ENCODE measurements around the gene WASF2.
"Not testable (repeated sequence)": the region's sequence is repeated elsewhere in the genome, so short reads cannot be mapped to it uniquely, and the experiment has no call there.

Gene WASF2

GRCh38 chr1:27458521-27458920, 31.4 kb downstream of the WASF2 start:
- DNase-seq; H3K9me3 ChIP-seq (ENCODE audit: control insufficient read depth, low read length); H3K27me3 ChIP-seq (replicated peaks; ENCODE audit: control insufficient read depth, insufficient read depth, low read length, poor library complexity, severe bottlenecking); H3K36me3 ChIP-seq (ENCODE audit: control insufficient read depth, insufficient read depth, low read length); H3K4me3 ChIP-seq (ENCODE audit: insufficient read depth, low read depth, low read length, poor library complexity, severe bottlenecking); H3K27ac ChIP-seq (ENCODE audit: insufficient read depth, low read length, poor library complexity, severe bottlenecking): not testable (repeated sequence)
- H3K4me1 ChIP-seq (ENCODE audit: control insufficient read depth, insufficient read depth, low read length, poor library complexity, severe bottlenecking), result peaks cover 24% of the 10 kb centered on the region

- DNase-seq, result peak in 1 of 3 donors; percentile 1
- no peaks in the 10 kb centered on the region for H3K9me3 ChIP-seq (ENCODE audit: control insufficient read depth, low read length)
- peak overlapping the region; percentile 56 for H3K27ac ChIP-seq (ENCODE audit: insufficient read depth, low read length, poor library complexity, severe bottlenecking)
- no peak overlapping the region for H3K4me3 ChIP-seq (ENCODE audit: insufficient read depth, low read depth, low read length, poor library complexity, severe bottlenecking)
- H3K27me3 ChIP-seq (replicated peaks; ENCODE audit: control insufficient read depth, insufficient read depth, low read length, poor library complexity, severe bottlenecking), result no peaks in the 10 kb centered on the region
- H3K36me3 ChIP-seq (ENCODE audit: control insufficient read depth, insufficient read depth, low read length), result no peaks in the 10 kb centered on the region
- peaks cover 23% of the 10 kb centered on the region for H3K4me1 ChIP-seq (ENCODE audit: control insufficient read depth, insufficient read depth, low read length, poor library complexity, severe bottlenecking)
Measured at GRCh38 chr1:27455139-27455811, 34.7 kb downstream of the WASF2 start.

GRCh38 chr1:27454610-27455009, 35.4 kb downstream of the WASF2 start:
- peaks cover 18% of the 10 kb centered on the region for H3K4me1 ChIP-seq (ENCODE audit: control insufficient read depth, insufficient read depth, low read length, poor library complexity, severe bottlenecking)
- H3K27me3 ChIP-seq (replicated peaks; ENCODE audit: control insufficient read depth, insufficient read depth, low read length, poor library complexity, severe bottlenecking), result no peaks in the 10 kb centered on the region
- H3K27ac ChIP-seq (ENCODE audit: insufficient read depth, low read length, poor library complexity, severe bottlenecking), result peak overlapping the region; percentile 11
- DNase-seq, result no peak
- H3K4me3 ChIP-seq (ENCODE audit: insufficient read depth, low read depth, low read length, poor library complexity, severe bottlenecking), result no peak overlapping the region
- no peaks in the 10 kb centered on the region for H3K9me3 ChIP-seq (ENCODE audit: control insufficient read depth, low read length)
- H3K36me3 ChIP-seq (ENCODE audit: control insufficient read depth, insufficient read depth, low read length), result no peaks in the 10 kb centered on the region

GRCh38 chr1:27451343-27451742, 38.6 kb downstream of the WASF2 start:
- Histone ChIP-seq H3K4me3 (ENCODE audit: insufficient read depth, low read depth, low read length, poor library complexity, severe bottlenecking) (no peak overlapping the region), H3K9me3 (ENCODE audit: control insufficient read depth, low read length) (no peaks in the 10 kb centered on the region), H3K27me3 (replicated peaks; ENCODE audit: control insufficient read depth, insufficient read depth, low read length, poor library complexity, severe bottlenecking) (no peaks in the 10 kb centered on the region), H3K36me3 (ENCODE audit: control insufficient read depth, insufficient read depth, low read length) (no peaks in the 10 kb centered on the region), H3K27ac (ENCODE audit: insufficient read depth, low read length, poor library complexity, severe bottlenecking) (no peak overlapping the region), H3K4me1 (ENCODE audit: control insufficient read depth, insufficient read depth, low read length, poor library complexity, severe bottlenecking) (peaks cover 18% of the 10 kb centered on the region)
- DNase-seq, result no peak

- Histone ChIP-seq H3K27ac (ENCODE audit: insufficient read depth, low read length, poor library complexity, severe bottlenecking) (no peak overlapping the region), H3K4me3 (ENCODE audit: insufficient read depth, low read depth, low read length, poor library complexity, severe bottlenecking) (no peak overlapping the region)
- DNase-seq, result no peak
Measured at GRCh38 chr1:27448982-27449381, 41.0 kb downstream of the WASF2 start.

GRCh38 chr1:27447883-27448282, 42.1 kb downstream of the WASF2 start:
- H3K27me3 ChIP-seq (replicated peaks; ENCODE audit: control insufficient read depth, insufficient read depth, low read length, poor library complexity, severe bottlenecking), result no peaks in the 10 kb centered on the region
- H3K36me3 ChIP-seq (ENCODE audit: control insufficient read depth, insufficient read depth, low read length), result no peaks in the 10 kb centered on the region
- DNase-seq, result no peak
- H3K27ac ChIP-seq (ENCODE audit: insufficient read depth, low read length, poor library complexity, severe bottlenecking), result no peak overlapping the region
- no peaks in the 10 kb centered on the region for H3K9me3 ChIP-seq (ENCODE audit: control insufficient read depth, low read length)
- peaks cover 15% of the 10 kb centered on the region for H3K4me1 ChIP-seq (ENCODE audit: control insufficient read depth, insufficient read depth, low read length, poor library complexity, severe bottlenecking)
- no peak overlapping the region for H3K4me3 ChIP-seq (ENCODE audit: insufficient read depth, low read depth, low read length, poor library complexity, severe bottlenecking)

More at GRCh38 chr1:27448982-27449381, 41.0 kb downstream of the WASF2 start:
- no peaks in the 10 kb centered on the region for H3K9me3 ChIP-seq (ENCODE audit: control insufficient read depth, low read length)
- no peaks in the 10 kb centered on the region for H3K27me3 ChIP-seq (replicated peaks; ENCODE audit: control insufficient read depth, insufficient read depth, low read length, poor library complexity, severe bottlenecking)
- H3K4me1 ChIP-seq (ENCODE audit: control insufficient read depth, insufficient read depth, low read length, poor library complexity, severe bottlenecking), result peaks cover 15% of the 10 kb centered on the region
- H3K36me3 ChIP-seq (ENCODE audit: control insufficient read depth, insufficient read depth, low read length), result no peaks in the 10 kb centered on the region

GRCh38 chr1:27447399-27447798, 42.6 kb downstream of the WASF2 start:
- H3K27ac ChIP-seq (ENCODE audit: insufficient read depth, low read length, poor library complexity, severe bottlenecking), result no peak overlapping the region
- DNase-seq, result no peak

GRCh38 chr1:27446496-27447020, 43.4 kb downstream of the WASF2 start:
- Histone ChIP-seq H3K27ac (ENCODE audit: insufficient read depth, low read length, poor library complexity, severe bottlenecking) (no peak overlapping the region), H3K4me3 (ENCODE audit: insufficient read depth, low read depth, low read length, poor library complexity, severe bottlenecking) (no peak overlapping the region), H3K27me3 (replicated peaks; ENCODE audit: control insufficient read depth, insufficient read depth, low read length, poor library complexity, severe bottlenecking) (no peaks in the 10 kb centered on the region), H3K36me3 (ENCODE audit: control insufficient read depth, insufficient read depth, low read length) (no peaks in the 10 kb centered on the region), H3K9me3 (ENCODE audit: control insufficient read depth, low read length) (no peaks in the 10 kb centered on the region), H3K4me1 (ENCODE audit: control insufficient read depth, insufficient read depth, low read length, poor library complexity, severe bottlenecking) (peaks cover 15% of the 10 kb centered on the region)
- no peak for DNase-seq

More at GRCh38 chr1:27447399-27447798, 42.6 kb downstream of the WASF2 start:
- Histone ChIP-seq H3K4me3 (ENCODE audit: insufficient read depth, low read depth, low read length, poor library complexity, severe bottlenecking) (no peak overlapping the region), H3K4me1 (ENCODE audit: control insufficient read depth, insufficient read depth, low read length, poor library complexity, severe bottlenecking) (peaks cover 15% of the 10 kb centered on the region), H3K9me3 (ENCODE audit: control insufficient read depth, low read length) (no peaks in the 10 kb centered on the region), H3K36me3 (ENCODE audit: control insufficient read depth, insufficient read depth, low read length) (no peaks in the 10 kb centered on the region), H3K27me3 (replicated peaks; ENCODE audit: control insufficient read depth, insufficient read depth, low read length, poor library complexity, severe bottlenecking) (no peaks in the 10 kb centered on the region)

GRCh38 chr1:27445177-27445936, 44.6 kb downstream of the WASF2 start:
- no peaks in the 10 kb centered on the region for H3K36me3 ChIP-seq (ENCODE audit: control insufficient read depth, insufficient read depth, low read length)
- H3K4me1 ChIP-seq (ENCODE audit: control insufficient read depth, insufficient read depth, low read length, poor library complexity, severe bottlenecking), result peaks cover 15% of the 10 kb centered on the region
- H3K27me3 ChIP-seq (replicated peaks; ENCODE audit: control insufficient read depth, insufficient read depth, low read length, poor library complexity, severe bottlenecking), result no peaks in the 10 kb centered on the region
- DNase-seq, result no peak
- no peak overlapping the region for H3K27ac ChIP-seq (ENCODE audit: insufficient read depth, low read length, poor library complexity, severe bottlenecking)
- H3K4me3 ChIP-seq (ENCODE audit: insufficient read depth, low read depth, low read length, poor library complexity, severe bottlenecking), result no peak overlapping the region
- no peaks in the 10 kb centered on the region for H3K9me3 ChIP-seq (ENCODE audit: control insufficient read depth, low read length)

GRCh38 chr1:27444632-27445031, 45.3 kb downstream of the WASF2 start:
- Histone ChIP-seq H3K4me1 (ENCODE audit: control insufficient read depth, insufficient read depth, low read length, poor library complexity, severe bottlenecking) (peaks cover 15% of the 10 kb centered on the region), H3K9me3 (ENCODE audit: control insufficient read depth, low read length) (no peaks in the 10 kb centered on the region), H3K36me3 (ENCODE audit: control insufficient read depth, insufficient read depth, low read length) (no peaks in the 10 kb centered on the region), H3K27ac (ENCODE audit: insufficient read depth, low read length, poor library complexity, severe bottlenecking) (no peak overlapping the region), H3K27me3 (replicated peaks; ENCODE audit: control insufficient read depth, insufficient read depth, low read length, poor library complexity, severe bottlenecking) (no peaks in the 10 kb centered on the region), H3K4me3 (ENCODE audit: insufficient read depth, low read depth, low read length, poor library complexity, severe bottlenecking) (no peak overlapping the region)
- DNase-seq, result no peak
